ENCODE measurements around the gene RAI1. TPM values are rescaled to one million over a fixed set of nuclear protein-coding genes. Genes with fewer than 3 reads are reported as not detected.

RAI1 gene
- total RNA-seq, 4 donors from 2014 or later, result 19.4 to 38.2 (median 35.3) TPM

DNA sequence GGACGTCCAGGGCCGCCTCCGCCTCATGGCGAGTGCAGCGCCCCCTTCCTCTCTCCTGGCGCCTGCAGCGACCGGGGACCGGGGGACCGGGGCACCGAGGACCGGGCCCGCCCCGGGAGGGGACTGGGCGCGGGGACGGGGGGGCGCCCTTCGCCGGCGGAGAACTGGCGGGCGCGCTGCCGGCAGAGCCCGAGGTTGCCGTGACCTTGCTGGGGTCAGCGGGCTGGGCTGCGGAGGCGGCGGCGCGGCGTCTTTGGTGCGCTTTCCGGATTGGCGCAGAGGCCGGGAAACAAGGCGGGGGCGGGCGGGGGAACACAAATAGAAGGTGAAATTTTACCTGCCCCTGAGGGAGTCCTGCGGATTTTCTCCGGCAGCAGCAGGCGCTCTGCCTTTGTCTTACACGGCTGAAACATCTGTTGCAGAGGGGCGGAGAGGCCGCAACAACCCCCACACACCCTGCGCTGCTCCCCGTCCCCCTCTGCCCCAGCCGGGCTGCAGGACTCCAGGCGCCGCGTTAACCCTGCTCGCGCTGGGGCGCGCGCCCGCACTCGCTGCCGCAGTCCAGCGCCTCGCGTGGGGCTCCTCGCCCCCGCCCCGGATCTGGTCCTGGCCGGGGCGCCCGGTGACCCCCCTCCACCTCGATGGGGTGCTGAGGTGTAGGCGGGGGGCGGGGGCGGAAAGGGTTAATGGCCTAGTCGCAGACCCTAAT lies 102.0 kb downstream of the RAI1 start:
- 0% methylated on average over 15 to 22 of the region's 75 CpGs for WGBS, 2 donors
- H3K4me3 ChIP-seq (ENCODE audit: low read depth, poor library complexity, severe bottlenecking), result peak overlapping the region; percentile 27
- DNase-seq (ENCODE audit: low spot score in 2 of 2), result no peak
- intact Hi-C loops (cut with DNase I; ENCODE audit: low total_unique reads), result no loop called here
- no peak for TF ChIP-seq POLR2A (IDR thresholded peaks at IDR 0.05)
- TF ChIP-seq, protein P1, sequence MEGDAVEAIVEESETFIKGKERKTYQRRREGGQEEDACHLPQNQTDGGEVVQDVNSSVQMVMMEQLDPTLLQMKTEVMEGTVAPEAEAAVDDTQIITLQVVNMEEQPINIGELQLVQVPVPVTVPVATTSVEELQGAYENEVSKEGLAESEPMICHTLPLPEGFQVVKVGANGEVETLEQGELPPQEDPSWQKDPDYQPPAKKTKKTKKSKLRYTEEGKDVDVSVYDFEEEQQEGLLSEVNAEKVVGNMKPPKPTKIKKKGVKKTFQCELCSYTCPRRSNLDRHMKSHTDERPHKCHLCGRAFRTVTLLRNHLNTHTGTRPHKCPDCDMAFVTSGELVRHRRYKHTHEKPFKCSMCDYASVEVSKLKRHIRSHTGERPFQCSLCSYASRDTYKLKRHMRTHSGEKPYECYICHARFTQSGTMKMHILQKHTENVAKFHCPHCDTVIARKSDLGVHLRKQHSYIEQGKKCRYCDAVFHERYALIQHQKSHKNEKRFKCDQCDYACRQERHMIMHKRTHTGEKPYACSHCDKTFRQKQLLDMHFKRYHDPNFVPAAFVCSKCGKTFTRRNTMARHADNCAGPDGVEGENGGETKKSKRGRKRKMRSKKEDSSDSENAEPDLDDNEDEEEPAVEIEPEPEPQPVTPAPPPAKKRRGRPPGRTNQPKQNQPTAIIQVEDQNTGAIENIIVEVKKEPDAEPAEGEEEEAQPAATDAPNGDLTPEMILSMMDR (IDR thresholded peaks at IDR 0.05), result no peak

DNA sequence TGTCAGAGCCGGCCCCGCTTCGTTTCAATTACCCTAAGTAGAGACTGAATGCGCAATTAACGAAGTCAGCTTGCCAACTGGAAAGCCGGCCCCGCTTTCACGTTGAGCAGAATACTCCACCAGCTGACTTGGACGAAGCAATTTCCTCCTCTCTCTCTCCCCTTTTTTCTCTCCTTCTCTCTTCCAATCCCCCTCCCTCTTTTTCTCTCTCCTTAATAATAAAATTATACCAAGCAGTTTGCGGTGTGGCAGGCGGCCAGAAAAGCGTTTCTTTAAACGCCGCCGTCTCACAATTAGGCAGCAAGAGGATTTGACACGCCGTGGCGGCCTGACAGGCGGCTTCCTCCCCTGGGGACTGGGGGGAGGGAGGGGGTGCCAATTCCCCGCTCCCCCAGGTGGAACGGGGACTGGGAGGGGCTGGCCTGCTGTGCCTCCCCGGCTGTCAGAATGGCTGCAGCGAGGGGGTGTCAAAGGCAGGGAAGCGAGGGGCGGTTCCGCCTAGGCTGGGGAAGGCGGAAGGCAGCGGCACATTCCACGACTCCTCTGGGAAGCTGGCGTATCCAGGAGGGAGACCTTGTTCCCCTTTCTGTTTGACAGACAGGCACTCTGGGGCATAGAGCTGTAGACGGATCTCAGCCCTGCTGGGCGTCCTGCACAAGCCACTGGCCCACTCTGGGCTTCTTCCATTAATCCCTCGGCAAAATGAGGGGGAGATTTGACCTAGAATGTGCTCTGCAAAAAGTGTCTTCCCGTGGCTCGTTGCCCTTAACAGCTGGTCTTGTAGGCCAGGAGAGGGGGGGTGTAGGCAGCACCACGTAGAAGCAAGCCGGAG lies 102.8 kb downstream of the RAI1 start:
- H3K4me3 ChIP-seq (ENCODE audit: low read depth, poor library complexity, severe bottlenecking), result peak overlapping the region; percentile 27
- intact Hi-C loops (cut with DNase I; ENCODE audit: low total_unique reads), result no loop called here
- peak in 1 of 2 donors; percentile 47 for DNase-seq (ENCODE audit: low spot score in 2 of 2)
- TF ChIP-seq, protein P1 (IDR thresholded peaks at IDR 0.05), result no peak
- no peak for TF ChIP-seq POLR2A (IDR thresholded peaks at IDR 0.05)
- 10 to 14% methylated on average over 37 of the region's 37 CpGs for WGBS, 2 donors

DNA sequence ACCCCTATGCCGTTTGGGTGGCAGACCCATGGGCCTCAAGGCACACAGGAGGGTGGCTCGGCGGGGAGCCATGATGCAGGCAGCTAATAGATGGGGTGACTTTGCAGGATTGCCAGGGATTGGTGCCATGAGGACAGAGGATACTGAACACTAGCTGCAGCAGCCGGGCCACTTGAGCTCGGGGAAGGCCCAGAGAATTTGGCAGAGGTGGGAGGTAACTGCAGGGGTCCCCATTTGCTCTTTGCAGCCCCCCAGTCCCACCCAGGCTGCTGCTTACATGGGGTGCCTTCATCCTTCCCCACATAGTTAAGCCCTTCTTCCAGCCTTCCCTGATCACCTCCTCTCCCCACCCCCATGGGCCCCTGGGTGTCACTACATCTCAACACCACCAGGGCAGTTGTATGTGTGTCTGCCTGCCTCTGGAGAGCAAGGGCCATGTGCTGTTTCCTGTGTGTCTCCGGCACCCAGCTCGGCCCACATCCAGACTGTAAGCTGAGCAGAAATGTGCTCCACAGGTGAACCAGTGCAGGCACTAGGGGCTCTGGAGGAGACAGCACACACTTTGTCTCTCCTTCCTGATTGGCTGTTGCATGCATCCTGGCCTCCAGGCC lies 103.5 kb downstream of the RAI1 start:
- TF ChIP-seq POLR2A (IDR thresholded peaks at IDR 0.05), result no peak
- TF ChIP-seq, protein P1 (IDR thresholded peaks at IDR 0.05), result no peak
- WGBS, 2 donors, result 68 to 81% methylated on average over 7 of the region's 7 CpGs
- DNase-seq (ENCODE audit: low spot score in 2 of 2), result no peak
- H3K4me3 ChIP-seq (ENCODE audit: low read depth, poor library complexity, severe bottlenecking), result no peak overlapping the region
- intact Hi-C loops (cut with DNase I; ENCODE audit: low total_unique reads), result no loop called here

DNA sequence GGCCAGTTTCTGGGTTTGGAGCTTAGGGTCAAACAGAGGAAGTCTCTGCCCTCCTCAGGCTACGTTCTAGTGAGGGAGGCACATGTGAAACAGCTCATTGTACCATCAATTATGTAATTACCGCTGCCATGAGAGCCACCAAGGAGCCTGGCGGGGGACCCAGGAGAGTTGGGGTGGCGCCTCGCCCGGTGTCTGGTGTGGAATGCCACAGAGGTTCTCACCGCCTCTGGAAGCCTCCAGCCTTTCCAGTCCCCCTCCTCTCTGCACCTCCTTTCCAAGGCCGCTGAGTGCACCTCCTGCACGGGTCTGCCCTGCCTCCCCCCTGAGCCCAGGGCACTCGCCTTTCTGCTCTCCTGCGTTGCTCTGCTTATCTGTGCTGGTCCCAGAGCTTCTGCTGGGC lies 104.1 kb downstream of the RAI1 start:
- no peak overlapping the region for H3K4me3 ChIP-seq (ENCODE audit: low read depth, poor library complexity, severe bottlenecking)
- intact Hi-C loops (cut with DNase I; ENCODE audit: low total_unique reads), result no loop called here
- DNase-seq (ENCODE audit: low spot score in 2 of 2), result no peak
- 72 to 78% methylated on average over 11 of the region's 11 CpGs for WGBS, 2 donors
- TF ChIP-seq, protein P1 (IDR thresholded peaks at IDR 0.05), result no peak
- TF ChIP-seq POLR2A (IDR thresholded peaks at IDR 0.05), result no peak

DNA sequence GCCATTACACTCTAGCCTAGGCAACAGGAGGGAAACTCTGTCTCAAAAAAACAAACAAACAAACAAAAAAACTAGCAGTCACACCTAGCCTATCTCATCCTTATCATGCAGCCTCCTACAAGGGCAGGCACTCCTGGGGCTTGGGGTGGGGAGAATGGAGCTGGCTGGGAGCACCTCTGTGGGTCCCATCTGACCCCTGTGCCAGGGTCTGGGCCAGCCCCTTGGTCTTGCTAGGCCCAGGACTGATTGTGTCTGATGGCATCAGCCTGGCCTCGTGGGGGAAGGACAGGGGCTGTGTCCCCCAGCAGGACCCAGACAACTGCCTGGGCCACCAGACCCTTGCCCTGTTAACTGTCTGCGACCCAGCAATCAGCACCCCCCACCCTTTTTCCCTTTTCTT lies 105.7 kb downstream of the RAI1 start:
- intact Hi-C loops (cut with DNase I; ENCODE audit: low total_unique reads), result no loop called here
- DNase-seq (ENCODE audit: low spot score in 2 of 2), result no peak
- no peak overlapping the region for H3K4me3 ChIP-seq (ENCODE audit: low read depth, poor library complexity, severe bottlenecking)
- TF ChIP-seq POLR2A (IDR thresholded peaks at IDR 0.05), result no peak
- TF ChIP-seq, protein P1 (IDR thresholded peaks at IDR 0.05), result no peak
- 88 to 96% methylated on average over 2 of the region's 2 CpGs for WGBS, 2 donors

All from lower leg skin (tissue), 4 donors.